ENCODE measurements around the gene UGCG.

UGCG gene

DNA sequence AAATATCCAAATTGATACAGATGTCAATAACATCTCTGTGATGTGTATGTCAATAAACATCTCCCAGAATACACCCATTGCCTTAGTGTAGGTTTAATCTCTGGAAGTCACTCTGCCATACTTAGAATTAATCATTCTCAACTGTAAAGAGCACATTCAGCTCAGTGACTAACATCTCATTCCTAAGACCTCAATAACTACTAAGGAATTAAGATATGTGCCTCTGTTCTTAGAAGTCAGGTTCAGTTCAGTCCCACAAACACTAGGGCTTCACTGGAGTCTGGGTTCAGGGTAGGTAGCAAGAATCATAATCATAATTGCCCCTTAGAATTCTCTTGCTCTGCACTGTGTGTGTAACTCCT lies 31.7 kb downstream of the UGCG start:
- Histone ChIP-seq H3K9me2 (replicated peaks; ENCODE audit: low read depth, low read length) (no peaks in the 10 kb centered on the region), H3K9me3 (ENCODE audit: insufficient read depth, low read depth, low read length) (no peaks in the 10 kb centered on the region), H3K4me3 (ENCODE audit: low read length, poor library complexity, severe bottlenecking) (no peak overlapping the region), H3K4me1 (ENCODE audit: insufficient read depth, low read length, poor library complexity, severe bottlenecking) (peaks cover 17% of the 10 kb centered on the region), H3K79me2 (ENCODE audit: insufficient read depth, low read length) (no peaks in the 10 kb centered on the region; the same call in 1 of the 2 replicates), H3K36me3 (ENCODE audit: insufficient read depth, low read length) (peaks cover 38% of the 10 kb centered on the region; the same call in 1 of the 2 replicates), H3K9ac (ENCODE audit: low read depth, low read length, poor library complexity, severe bottlenecking) (no peak overlapping the region), H3K27me3 (ENCODE audit: insufficient read depth, low read length, poor library complexity, severe bottlenecking) (no peaks in the 10 kb centered on the region), H3F3A (ENCODE audit: low read depth) (peaks cover 3% of the 10 kb centered on the region; the same call in 1 of the 2 replicates), H3K4me2 (ENCODE audit: low read depth, low read length, poor library complexity, severe bottlenecking) (no peak overlapping the region), H4K20me1 (ENCODE audit: insufficient read depth, low read length, poor library complexity, severe bottlenecking) (peaks cover 4% of the 10 kb centered on the region), H2AFZ (ENCODE audit: low read length) (no peak overlapping the region)
- TF ChIP-seq EZH2phosphoT487 (IDR thresholded peaks at IDR 0.05; ENCODE audit: borderline replicate concordance): no peak
- TF ChIP-seq, protein P1, sequence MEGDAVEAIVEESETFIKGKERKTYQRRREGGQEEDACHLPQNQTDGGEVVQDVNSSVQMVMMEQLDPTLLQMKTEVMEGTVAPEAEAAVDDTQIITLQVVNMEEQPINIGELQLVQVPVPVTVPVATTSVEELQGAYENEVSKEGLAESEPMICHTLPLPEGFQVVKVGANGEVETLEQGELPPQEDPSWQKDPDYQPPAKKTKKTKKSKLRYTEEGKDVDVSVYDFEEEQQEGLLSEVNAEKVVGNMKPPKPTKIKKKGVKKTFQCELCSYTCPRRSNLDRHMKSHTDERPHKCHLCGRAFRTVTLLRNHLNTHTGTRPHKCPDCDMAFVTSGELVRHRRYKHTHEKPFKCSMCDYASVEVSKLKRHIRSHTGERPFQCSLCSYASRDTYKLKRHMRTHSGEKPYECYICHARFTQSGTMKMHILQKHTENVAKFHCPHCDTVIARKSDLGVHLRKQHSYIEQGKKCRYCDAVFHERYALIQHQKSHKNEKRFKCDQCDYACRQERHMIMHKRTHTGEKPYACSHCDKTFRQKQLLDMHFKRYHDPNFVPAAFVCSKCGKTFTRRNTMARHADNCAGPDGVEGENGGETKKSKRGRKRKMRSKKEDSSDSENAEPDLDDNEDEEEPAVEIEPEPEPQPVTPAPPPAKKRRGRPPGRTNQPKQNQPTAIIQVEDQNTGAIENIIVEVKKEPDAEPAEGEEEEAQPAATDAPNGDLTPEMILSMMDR (conservative IDR thresholded peaks at IDR 0.05; ENCODE audit: low read length): no peak

DNA sequence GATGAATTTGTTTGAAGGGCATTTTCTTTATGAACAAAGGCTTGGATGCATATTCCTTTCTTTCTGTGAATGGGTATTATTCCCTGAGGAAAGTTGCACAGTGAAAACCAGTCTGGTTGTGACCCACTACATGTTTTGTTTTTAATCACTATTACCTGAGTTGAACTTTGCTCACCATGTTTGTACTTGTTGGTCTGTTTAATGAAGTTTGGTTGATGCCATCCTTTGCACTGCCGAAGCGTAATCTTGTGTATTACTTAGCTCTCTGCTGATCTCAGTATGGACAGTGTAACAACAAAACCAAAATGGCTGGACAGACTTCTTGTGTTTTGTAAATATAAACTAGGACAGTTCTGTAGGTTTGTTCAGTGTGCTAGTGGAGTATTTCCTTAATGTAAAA lies 38.1 kb downstream of the UGCG start:
- H3K27me3 ChIP-seq (ENCODE audit: insufficient read depth, low read length, poor library complexity, severe bottlenecking): no peaks in the 10 kb centered on the region
- no peaks in the 10 kb centered on the region for H4K20me1 ChIP-seq (ENCODE audit: insufficient read depth, low read length, poor library complexity, severe bottlenecking)
- peaks cover 45% of the 10 kb centered on the region; the same call in 1 of the 2 replicates for H3K36me3 ChIP-seq (ENCODE audit: insufficient read depth, low read length)
- H3K9me3 ChIP-seq (ENCODE audit: insufficient read depth, low read depth, low read length): no peaks in the 10 kb centered on the region
- H3K9me2 ChIP-seq (replicated peaks; ENCODE audit: low read depth, low read length): no peaks in the 10 kb centered on the region
- H3K79me2 ChIP-seq (ENCODE audit: insufficient read depth, low read length): no peaks in the 10 kb centered on the region
- no peak overlapping the region for H3K9ac ChIP-seq (ENCODE audit: low read depth, low read length, poor library complexity, severe bottlenecking)
- H3K4me3 ChIP-seq (ENCODE audit: low read length, poor library complexity, severe bottlenecking): no peak overlapping the region
- TF ChIP-seq EZH2phosphoT487 (IDR thresholded peaks at IDR 0.05; ENCODE audit: borderline replicate concordance): no peak
- TF ChIP-seq, protein P1 (conservative IDR thresholded peaks at IDR 0.05; ENCODE audit: low read length): no peak
- H3K4me2 ChIP-seq (ENCODE audit: low read depth, low read length, poor library complexity, severe bottlenecking): no peak overlapping the region
- no peak overlapping the region for H2AFZ ChIP-seq (ENCODE audit: low read length)
- peaks cover 13% of the 10 kb centered on the region for H3K4me1 ChIP-seq (ENCODE audit: insufficient read depth, low read length, poor library complexity, severe bottlenecking)
- no peaks in the 10 kb centered on the region for H3F3A ChIP-seq (ENCODE audit: low read depth)

DNA sequence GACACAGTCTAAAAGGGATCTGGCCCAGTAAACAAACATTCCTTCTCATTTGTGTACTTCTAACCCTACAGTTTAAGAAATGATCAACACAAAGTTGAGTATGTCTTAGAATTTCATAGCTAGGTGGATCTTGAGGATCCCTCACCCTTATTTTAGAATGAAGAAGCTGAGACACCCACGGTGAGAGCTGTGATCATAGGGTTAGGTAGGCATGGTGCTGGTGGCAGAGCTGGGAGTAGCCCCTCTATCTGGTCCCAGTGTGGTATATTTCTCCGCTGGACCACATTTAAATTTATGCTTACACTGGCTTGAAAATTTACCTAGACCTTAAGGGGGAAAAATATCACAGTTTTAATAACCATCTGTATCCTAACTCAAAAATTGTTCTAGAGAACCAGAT lies 39.8 kb downstream of the UGCG start:
- no peak for TF ChIP-seq EZH2phosphoT487 (IDR thresholded peaks at IDR 0.05; ENCODE audit: borderline replicate concordance)
- TF ChIP-seq, protein P1 (conservative IDR thresholded peaks at IDR 0.05; ENCODE audit: low read length): no peak
- no peaks in the 10 kb centered on the region for H4K20me1 ChIP-seq (ENCODE audit: insufficient read depth, low read length, poor library complexity, severe bottlenecking)
- H3K9me3 ChIP-seq (ENCODE audit: insufficient read depth, low read depth, low read length): no peaks in the 10 kb centered on the region
- no peak overlapping the region for H3K4me2 ChIP-seq (ENCODE audit: low read depth, low read length, poor library complexity, severe bottlenecking)
- H3K9me2 ChIP-seq (replicated peaks; ENCODE audit: low read depth, low read length): no peaks in the 10 kb centered on the region
- no peaks in the 10 kb centered on the region for H3K27me3 ChIP-seq (ENCODE audit: insufficient read depth, low read length, poor library complexity, severe bottlenecking)
- H2AFZ ChIP-seq (ENCODE audit: low read length): no peak overlapping the region
- H3K4me1 ChIP-seq (ENCODE audit: insufficient read depth, low read length, poor library complexity, severe bottlenecking): peaks cover 13% of the 10 kb centered on the region
- H3K4me3 ChIP-seq (ENCODE audit: low read length, poor library complexity, severe bottlenecking): no peak overlapping the region
- H3K79me2 ChIP-seq (ENCODE audit: insufficient read depth, low read length): no peaks in the 10 kb centered on the region
- H3K9ac ChIP-seq (ENCODE audit: low read depth, low read length, poor library complexity, severe bottlenecking): no peak overlapping the region
- peaks cover 37% of the 10 kb centered on the region; the same call in 1 of the 2 replicates for H3K36me3 ChIP-seq (ENCODE audit: insufficient read depth, low read length)
- no peaks in the 10 kb centered on the region for H3F3A ChIP-seq (ENCODE audit: low read depth)
